Inflammatory macrophage treated with lipopolysaccharide for 4 hours (primary cell): ENCODE data around the gene GJA3.
"Not testable (repeated sequence)": the region's sequence is repeated elsewhere in the genome, so short reads cannot be mapped to it uniquely, and the experiment has no call there.

Source experiments
- DNase-seq: peaks from one replicate; pipeline ENCODE4 v3.0.0-alpha.2; 2020

Gene GJA3

DNA sequence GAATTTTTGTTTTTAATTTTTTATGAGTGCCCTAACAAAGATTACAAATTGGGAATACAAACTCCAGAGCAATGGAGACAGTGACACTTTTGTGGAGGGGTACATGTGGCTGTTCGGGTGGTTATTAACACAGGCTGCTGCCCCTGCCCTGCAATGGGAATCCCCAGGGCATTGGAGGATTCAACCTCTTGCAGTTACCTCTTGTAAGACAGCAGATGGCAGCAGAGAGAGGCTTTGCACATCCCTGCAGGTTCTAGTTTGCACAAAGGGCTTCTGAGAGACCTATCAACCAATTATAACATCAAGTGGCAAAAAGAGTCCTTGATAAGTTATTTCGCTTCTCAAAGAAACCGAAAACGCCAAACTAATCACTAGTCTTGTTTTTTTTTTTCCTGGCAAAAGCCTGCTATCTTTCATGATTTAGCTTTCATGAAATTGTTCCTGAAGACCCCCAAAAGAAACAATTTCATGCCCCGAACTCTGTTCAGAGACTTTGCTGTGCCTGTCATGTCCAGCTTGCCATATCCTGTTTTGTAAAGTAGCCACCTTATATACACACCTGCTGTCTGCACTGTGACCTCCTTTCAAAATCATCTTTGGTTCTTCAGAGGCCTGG lies 21.5 kb upstream of the GJA3 start:
- DNase-seq, result peak; percentile 69

DNA sequence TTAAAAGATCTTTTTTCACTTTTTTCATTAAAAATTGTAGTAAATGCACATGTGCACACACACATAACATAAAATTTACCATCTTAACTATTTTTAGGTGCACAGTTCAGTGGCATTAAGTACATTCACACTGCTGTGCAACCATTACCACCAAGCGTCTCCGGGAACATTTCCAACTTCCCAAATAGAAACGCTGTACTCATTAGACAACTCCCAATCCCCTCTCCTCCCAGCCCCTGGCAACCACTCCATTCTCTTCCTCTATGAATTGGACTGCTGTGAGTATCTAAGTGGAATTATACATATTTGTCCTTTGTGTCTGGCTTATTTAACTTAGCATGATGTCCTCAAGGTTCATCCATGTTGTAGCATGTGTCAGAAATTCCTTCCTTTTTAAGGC lies 20.3 kb upstream of the GJA3 start:
- no peak for DNase-seq

DNA sequence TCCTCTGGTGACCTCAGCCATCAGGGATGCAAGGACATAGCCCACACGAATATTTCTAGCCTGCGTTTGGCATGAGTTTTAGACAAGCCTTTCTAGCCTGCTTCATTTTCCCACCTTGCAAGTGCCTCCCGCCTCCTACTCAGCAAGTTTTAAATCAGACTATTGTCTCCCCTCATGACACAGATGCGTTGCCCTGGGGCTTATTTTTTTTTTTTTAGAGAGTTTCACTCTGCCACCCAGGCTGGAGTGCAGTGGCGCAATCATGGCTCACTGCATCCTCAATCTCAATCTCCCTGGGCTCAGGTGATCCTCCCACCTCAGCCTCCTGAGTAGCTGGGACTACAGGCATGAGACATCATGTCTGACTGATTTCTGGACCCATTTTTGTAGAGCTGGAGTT lies 17.3 kb upstream of the GJA3 start:
- no peak for DNase-seq

DNA sequence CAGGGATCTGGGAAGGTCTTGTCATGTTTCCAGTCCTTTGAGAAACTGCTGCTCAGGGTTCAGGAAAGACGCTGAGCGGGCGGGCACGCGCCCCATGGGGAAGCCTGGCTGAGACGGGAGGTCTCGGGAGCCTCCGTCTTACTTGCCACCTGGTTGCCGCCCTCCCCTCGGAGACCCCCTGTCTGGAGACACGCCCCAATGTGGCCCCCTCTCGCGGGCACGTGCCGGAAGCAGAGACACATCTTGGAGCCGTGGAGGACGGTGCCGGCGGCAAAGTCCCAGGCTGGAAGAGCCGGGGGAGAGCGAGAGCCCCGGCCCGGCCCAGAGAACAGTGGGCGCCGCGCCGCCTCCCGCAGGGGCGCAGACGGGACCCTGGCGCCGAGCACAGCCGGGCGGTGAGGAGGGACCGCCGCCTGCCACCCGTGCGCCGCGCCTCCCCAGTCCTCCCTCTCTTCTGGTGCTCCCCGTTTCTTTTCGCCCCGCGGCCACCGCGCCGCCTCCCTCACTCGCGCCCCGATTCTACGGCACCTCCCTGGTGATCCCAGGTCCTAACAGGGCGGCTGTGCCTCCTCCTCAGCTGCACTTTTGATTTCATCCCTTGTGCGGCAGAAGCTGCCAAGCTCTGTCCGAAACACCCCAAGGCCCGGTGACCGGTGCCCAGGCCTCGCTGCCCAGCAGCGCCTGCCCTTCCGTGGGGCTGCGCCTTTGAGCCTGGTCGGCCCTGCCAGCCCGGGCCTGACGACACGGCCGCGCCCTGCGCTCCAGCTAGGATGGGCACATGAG lies 16.4 kb upstream of the GJA3 start:
- no peak for DNase-seq

DNA sequence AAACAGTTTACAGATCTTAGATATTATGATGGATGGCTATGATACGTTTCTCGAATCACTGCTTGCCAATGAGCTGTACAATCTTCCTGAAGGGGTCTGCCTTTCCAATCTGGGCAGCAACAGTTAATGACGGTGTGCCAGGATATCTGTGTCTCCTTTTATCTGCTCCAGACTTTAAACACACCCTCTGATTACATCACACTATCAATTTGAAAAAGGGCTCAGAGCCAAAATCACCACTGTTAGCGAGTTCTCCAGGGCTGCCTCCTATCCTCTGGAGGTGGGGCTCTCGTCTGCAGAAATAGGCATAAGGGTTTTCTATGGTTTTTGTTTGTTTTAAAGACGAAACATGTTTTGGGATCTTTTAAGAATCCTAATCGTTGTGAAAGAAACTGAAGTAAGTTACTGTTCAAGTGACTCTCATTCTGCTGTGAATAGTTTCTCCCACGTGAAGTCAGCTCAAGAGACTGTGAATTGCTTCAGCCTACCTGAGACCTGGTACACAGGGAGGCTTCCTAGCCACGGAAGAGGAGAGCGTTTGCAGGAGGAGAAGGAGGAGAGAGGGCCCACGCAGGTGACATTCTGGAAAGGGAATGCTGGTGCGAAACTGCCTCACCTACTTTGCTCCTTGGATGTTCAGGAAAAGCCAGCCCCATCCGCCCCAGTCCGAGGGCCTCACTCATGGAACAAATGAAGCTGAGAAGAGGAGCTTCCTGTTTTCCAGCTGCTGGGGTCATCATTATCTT lies 15.2 kb upstream of the GJA3 start:
- no peak for DNase-seq

DNA sequence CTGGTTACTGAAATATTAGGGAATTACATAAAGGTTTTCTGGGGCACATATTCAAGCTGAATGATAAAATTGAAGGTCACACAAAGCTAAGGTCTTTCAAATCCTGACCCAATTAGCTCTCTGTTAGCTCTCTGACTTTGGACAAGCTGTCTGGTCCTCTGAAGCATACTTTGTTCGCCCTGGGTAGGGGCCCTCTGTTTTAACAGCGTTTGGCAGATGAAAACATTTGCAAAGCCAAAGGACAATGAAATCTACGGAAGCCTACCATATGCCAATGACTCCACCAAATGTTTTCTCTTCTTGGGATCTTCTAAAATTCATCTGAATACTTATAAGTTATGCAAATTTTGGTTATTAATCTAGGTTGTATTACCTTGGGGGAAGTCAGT lies 14.5 kb upstream of the GJA3 start:
- no peak for DNase-seq

DNA sequence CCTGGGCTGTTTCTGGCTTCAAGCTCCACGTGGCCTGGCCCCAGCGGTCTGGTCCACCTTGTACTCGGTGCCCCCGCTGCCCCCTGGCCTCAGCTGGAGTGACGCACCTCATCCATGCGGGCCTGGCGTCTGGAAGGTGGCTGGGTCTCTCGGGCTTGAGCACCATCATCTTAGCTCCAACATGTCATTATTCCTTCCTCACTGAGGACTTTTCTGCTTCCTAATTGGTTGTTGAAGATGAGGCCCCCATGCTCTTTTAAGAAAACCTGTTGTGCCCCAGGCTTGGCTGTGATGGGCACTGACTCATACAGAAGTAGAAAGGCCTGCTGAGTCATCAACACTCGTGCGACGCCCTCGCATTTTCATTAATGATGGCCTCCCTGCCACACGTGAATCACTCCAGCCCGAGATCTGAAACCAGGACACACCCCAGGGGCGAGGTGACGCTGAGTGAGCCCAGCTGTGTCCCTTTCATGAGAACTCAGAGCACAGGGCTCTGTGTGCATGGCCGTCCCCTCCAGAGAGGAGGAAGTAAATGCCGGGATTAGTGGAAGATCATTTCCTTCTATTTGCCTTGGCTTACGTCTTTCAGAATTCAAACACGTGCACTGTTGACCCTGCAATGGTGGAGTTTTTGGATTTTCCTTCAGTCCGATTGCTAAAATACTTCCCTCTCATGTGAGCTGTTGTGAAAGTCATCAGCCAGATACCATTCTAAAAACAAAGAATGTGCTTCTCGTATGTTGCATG lies 14.0 kb upstream of the GJA3 start:
- DNase-seq, result peak; percentile 98

DNA sequence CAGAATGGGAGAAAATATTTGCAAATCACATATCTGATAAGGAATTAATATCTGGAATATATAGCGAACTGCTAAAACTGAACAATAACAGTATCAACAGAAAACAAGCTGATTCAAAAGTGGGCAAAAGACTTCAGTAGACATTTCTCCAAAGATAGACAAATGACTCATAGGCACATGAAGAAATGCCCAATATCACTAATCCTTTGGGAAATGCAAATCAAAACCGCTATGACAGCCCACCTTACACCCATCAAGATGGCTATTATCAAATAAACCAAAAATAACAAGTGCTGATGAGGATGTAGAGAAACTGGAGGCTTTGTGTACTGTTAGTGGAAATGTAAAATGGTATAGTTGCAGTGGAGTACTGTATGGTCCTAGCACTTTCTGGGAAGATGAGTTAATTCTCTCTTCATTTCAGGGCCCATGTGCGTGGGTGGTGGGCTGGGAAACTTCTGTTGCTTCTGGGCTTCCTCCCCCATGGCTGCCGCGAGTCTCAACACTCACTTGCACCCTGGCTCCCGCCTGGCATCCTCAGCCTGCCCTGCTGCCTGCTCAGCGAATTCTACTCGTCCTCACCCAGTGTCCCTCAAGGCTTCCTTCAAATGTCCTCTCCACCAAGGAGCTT lies 12.4 kb upstream of the GJA3 start:
- peak; percentile 43 for DNase-seq

DNA sequence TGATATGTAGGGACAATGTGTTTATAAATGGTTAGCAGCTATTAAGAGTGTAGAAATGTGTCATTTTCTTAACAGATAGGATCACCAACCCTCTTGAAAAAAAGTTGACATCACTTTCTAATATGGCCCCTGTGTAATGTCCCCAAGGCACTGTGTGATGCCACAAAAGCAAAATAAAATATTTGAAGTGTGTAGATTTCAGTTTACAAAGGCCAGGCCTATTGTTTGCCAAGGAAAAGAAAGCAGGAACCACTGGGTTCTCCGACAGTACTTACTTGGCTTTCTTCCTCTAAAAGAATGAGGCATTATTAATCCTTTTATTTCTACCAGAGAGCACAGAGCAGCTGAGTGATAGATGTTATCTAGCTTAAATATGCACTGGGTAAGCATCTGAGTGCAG lies 10.5 kb upstream of the GJA3 start:
- DNase-seq, result no peak

DNA sequence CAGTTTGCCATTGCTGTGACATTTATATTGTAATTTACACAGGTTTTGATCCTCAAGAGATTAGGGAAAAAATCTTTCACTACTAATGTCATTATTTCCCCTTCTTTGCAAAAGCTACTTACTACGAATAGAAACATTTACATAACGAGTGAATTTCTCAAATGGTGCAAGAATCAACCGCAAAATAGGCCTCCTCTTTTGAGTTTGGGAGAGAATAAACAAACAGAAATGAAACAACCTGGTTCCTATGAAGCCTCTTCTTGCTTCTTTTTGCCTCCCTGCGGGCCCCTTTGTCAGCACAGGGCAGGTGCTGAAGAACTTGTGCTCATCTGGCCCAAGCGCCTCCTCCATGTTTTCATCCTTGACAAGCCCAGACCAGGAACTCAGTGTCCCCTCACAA lies 10.1 kb upstream of the GJA3 start:
- DNase-seq, result peak; percentile 39

DNA sequence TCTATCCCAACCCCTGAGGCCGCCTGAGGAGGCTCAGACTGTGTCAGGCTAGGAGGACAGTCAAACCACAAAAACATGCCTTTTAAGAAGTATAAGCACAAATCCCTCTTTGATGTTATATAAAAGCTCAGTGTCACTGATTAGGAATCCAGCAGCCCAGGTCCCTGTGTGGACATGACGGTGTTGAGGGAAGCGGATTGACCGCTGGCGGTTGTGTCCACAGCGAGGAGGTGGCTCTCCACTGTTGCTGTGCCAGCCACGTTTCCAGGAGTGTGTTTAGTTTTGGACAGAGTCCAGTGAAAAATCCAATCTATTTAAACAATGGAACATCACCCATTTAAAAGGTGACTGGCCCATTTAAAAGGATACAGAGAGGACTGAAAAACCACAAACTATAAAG lies 7.5 kb upstream of the GJA3 start:
- no peak for DNase-seq

DNA sequence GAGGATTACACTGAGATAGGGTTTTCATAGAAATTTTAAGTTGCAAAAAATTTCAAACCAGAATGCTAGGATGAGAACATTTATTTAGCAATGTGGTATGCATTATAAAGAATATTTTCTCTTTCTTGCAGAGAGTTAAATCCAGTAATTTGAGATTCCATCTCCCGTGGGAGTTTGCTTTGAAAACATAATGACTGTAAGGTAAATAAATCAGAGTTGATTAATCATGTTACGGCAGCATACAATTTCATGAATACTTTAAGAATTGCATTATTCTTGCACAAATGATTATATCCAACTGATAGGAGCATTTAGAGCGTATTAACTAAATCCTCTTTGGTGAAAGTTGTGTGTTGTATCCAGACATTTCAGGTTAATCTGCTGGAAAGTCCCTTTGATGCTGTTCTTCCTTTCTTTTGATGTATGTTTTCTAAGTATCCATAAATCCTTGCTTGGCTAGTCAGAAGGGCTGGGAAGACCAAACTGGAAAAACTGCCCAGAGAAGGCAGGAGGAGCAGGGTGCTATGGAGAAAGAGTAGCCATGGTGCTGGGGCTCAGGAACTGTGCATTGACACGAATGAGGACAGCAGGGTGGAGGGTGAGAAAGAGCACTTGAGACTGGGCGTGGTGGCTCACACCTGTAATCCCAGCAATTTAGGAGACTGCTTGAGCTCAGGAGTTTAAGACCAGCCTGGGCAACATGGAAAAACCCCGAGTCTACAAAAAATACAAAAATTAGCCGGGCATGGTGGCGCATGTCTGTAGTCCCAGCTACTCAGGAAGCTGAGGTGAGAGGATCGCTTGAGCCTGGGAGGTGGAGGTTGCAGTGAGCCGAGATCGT lies 4.8 kb upstream of the GJA3 start:
- DNase-seq, result no peak

DNA sequence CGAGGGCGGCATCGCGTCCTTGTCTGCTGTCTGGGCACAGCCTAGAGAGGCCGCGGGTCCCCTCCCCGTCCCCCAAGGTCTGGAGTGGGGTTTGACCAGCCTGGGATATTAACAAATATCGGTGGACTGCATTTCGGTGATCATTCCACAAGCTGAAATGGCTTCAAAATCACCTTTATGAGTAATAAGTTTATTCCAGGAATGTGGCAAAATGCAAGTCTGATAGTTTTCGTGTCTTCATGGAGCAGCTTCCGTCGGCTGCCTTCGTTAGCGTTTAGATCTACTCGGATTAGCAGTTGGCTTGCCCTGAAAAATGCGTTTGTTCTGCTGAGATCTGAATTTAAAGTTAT lies 1.1 kb upstream of the GJA3 start:
- no peak for DNase-seq

DNA sequence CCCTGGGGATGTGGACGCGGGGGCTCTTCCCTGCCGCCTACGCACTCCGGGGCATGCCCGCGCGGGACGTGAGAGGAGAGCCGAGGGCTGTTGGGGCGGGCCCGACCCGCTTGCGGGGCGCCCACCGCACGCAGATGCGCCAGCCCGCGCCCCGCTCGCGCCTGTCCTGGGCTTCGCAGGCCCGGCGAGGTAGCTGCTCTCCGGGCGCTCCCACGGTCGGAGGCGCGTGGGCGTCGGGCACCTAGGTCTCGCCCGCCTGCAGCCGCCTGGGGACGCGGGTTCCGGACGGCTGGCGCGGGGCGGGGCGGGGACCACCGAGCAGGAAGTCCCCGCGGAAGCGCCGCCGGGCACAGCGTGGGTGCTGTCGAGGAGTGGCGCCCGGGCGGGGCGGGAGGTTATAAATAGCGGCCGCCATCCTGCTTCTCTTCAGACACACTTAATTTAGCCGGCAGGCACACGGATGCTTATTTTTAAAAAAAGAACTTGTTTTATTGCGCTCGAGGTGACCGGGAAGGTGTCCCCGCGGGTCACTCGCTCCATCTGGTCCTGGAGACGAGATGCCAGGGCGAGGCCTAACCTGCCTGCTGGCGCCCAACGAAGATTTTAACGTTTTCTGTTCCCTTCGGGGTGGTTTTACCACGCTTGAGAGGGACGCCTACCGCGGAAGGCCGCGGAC lies 561 bp upstream of the GJA3 start:
- DNase-seq, result peak; percentile 45

DNA sequence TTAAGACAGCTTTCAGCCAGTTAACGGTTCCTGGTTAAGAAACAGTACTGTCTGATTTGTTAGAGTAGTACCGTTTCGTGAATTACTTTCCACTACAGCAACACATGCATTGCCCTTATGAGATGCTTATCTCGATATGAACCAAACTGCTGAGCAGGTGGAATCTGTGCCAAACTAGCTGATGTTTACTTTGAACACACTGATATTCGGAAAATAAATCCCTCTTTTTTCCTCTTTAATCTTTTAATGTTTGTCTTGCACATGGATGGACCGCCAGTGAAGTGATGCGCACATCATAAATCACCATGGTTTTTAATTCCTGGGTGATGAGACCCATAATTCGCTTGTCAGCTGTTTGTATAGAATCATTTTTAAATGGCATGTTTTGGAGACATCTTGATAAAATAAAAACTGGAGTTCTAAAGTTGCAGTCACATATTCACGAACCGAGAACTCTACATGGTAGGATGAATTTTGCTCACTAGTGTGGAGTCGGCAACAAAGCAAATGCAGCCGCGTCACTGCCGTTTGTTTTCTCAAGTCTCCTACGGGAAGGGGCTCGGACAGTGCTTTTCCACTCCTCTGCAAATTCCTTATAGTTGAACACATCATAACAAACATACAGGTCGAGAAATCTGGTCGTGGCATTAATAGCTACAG lies 1.1 kb downstream of the GJA3 start:
- DNase-seq, result no peak

DNA sequence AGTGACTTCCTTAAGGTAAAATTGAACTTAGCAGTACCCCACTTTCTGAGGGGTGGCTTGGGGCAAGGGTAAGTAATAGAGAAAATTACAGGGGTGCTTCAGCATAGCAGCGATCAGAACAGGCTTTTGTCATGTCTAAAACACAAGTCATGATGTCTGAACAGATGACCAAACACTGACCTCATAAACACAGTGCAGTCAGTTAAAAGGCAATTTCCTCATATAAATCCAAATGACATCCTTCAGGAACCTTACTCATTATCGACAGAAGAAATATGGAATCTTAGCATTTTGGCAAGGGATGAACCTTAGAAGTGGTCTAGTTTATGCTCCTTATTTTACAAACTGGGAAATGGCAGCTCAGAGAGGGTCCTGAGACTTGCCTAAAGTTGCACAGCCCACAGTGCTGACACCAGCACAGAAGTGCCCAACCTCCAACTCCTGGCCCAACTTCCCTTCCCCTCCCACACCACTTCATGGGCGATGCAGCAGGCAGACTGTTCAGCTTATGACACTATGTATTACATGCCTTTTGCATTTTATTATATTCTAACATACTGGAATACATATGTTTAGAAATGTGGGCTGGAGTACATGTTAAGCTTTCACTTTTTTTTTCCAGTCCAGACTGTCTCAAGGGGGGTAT lies 3.6 kb downstream of the GJA3 start:
- peak; percentile 62 for DNase-seq

DNA sequence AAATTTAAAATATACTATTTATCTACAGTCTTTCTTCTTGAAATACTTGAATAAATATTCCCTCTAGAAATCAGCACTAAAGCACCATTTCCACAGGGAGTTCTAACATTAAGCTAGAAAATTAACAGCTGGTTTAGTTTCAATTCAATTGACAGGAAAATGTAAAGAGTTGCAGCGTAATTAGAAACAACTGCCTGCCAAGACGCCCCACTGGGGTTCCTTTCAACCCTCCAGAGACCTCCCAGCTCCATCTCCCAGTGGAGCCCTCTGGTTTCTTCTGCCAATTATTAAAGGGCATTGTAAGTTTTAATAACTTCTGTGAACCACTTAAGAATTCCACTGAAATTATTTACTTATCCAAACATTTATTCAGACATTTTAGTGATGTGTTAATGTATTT lies 4.2 kb downstream of the GJA3 start:
- no peak for DNase-seq

DNA sequence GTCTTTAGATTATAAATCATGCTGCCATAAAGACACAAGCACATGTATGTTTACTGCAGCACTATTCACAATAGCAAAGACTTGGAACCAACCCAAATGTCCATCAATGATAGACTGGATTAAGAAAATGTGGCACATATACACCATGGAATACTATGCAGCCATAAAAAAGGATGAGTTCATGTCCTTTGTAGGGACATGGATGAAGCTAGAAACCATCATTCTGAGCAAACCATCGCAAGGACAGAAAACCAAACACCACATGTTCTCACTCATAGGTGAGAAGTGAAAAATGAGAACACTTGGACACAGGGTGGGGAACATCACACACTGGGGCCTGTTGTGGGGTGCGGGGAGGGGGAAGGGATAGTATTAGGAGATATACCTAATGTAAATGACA lies 7.6 kb downstream of the GJA3 start:
- DNase-seq, result not testable (repeated sequence)

DNA sequence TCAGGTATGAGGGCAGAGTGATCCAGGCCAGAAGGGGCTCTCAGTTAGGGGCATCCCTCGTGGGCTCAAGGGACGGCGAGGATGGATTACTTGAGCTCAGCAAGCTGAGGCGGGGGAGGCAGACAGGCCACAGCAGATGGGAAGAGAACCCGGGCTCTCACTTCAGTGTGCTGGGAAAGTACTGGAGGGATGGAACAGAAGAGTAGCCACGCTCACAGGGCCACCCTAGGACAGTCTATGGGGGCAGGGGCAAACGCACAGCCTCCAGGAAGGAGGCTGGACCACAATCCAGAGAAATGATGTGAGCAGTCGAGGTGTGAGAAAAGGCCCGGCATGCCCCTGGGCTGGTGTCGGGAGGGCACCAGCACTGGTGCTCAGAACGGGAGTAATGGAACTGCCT lies 9.2 kb downstream of the GJA3 start:
- no peak for DNase-seq

DNA sequence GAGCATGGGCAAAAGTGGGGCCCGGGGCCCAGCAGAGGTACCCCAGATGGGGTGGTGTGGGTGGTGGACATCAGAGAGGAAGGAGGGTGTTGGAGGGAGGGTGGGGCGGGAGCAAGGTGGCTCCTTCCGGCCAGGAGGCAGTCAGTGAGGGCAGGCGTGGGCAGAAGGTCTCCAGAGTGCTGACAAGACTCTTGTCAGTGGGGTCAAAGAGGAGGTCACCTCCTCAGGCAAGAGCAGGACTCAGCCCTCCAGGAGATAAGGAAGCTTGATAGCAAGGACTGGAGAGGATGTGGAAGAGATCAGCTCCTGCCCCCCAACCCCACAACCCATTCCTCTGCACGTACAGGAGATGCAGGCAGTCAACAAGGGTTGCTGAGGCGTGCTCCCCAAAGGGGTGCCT lies 9.8 kb downstream of the GJA3 start:
- no peak for DNase-seq
